Effector memory CD8-positive, alpha-beta T cell (primary cell): Measurements from ENCODE around the gene SET.

ENCODE experiments used
- ATAC-seq: fragments of 150-1000 bp; cut with Tn5 transposase; replicated peaks from 2 replicates; pipeline ENCODE4 v1.10.0; 2021; ENCODE audit warnings: mild to moderate bottlenecking, moderate library complexity
- DNase-seq, 3 experiments: peaks; one replicate each; pipeline ENCODE4 v3.0.0; 2021
- H3K27ac Mint-ChIP-seq, 2 donors: one replicate each; pipeline ENCODE4 v1.8.0; 2022; ENCODE audit warnings: mild to moderate bottlenecking in 2 of 2, mixed read lengths in 2 of 2, moderate library complexity in 2 of 2
- H3K27me3 Mint-ChIP-seq, 2 donors: one replicate each; pipeline ENCODE4 v1.8.0; 2022; ENCODE audit warnings: mixed read lengths in 2 of 2
- H3K36me3 Mint-ChIP-seq: one replicate; pipeline ENCODE4 v1.8.0; 2022; ENCODE audit warnings: mild to moderate bottlenecking, moderate library complexity, mixed read lengths; ENCODE audit not compliant: insufficient read depth
- H3K4me1 Mint-ChIP-seq, 2 donors: one replicate each; pipeline ENCODE4 v1.8.0; 2022; ENCODE audit warnings: low read depth in 2 of 2, mixed read lengths in 2 of 2
- H3K4me3 Mint-ChIP-seq, 2 donors: one replicate each; pipeline ENCODE4 v1.8.0; 2022; ENCODE audit warnings: mild to moderate bottlenecking in 2 of 2, mixed read lengths in 2 of 2, moderate library complexity in 2 of 2
- H3K9me3 Mint-ChIP-seq, 2 donors: one replicate each; pipeline ENCODE4 v1.8.0; 2022; ENCODE audit warnings: mixed read lengths in 2 of 2

Gene SET

DNA sequence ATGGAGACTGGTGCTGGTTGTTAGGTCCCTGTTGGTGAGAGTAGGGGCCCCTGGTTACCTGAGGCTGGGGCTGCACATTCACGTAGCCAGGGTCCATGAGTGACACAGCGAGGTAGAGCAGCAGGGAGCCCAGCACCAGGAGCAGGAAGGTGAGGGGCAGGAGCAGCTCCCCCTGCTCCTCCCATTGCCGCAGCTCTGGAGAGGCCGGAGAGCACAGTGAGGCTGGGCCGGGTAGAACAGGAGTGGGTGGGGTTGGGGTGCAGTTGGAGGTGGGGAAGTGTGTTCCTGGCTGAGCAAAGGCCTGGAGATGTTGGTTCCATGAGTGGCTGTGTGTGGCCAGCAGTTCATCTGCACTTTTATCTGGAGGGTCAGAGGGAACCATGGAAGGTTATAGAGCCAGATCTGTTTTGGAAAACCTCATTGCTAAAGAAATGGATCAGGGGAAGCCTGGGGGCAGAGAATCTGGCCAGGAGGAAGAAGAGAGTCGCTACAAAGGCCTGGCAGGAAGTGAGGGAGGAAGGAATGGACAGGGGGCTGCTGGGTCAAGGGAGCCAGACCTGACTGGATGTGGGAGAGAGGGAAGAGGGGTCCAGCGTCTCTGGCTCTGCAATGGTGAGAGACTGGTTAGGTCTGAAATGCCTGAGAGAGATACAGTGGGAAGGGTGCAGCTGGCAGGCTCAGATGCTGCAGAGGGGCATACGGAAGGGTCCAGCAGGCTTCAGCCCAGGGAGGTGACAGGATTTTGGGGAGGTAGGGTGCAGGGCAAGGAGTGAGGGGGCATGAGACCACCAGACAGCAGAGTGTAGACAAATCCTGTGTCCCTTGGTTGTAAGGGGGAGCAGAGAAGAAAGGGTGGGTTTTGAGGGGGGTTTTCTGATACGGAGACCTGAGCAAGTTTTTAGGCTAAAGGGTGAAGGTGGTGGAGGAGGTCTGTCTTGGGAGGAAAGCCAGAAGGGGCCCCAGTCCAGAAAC, 33.6 kb downstream of the SET start:
- H3K9me3 Mint-ChIP-seq, result no peaks in the 10 kb centered on the region
- ATAC-seq (no peak), DNase-seq (no peak)
- H3K36me3 Mint-ChIP-seq, result peaks cover 16% of the 10 kb centered on the region
- H3K4me1 Mint-ChIP-seq, result peaks cover 21 to 29% of the 10 kb centered on the region in 2 donors
- peak overlapping the region; percentile 91 to 92 for H3K27ac Mint-ChIP-seq
- no peaks in the 10 kb centered on the region for H3K27me3 Mint-ChIP-seq
- peak overlapping the region; percentile 93 to 94 for H3K4me3 Mint-ChIP-seq

DNA sequence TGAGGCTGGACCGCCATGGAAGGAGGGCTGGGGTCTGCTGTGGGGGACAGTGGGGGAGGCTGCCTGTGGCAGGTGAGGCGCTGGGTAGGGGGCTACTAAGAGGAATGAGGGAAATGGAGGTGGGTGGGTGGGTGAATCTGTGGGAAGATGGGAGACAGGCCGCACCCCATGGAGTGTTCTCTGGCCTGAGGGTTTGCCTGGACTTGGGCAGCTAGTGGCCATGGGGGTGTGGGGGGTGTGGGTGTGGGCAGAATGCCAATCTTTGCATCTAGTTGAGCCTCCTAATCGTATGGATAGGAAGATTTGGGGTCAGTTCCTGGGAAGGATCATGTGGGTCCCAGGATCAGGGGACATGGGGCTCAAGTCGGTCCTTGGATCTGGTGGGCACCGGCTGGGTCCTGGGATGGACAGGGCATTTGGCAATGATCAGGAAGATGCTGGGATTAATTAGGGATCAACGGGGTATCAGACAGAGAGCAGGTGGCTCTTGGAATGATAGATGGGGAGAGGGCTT, 34.4 kb downstream of the SET start:
- no peak for ATAC-seq
- Mint-ChIP-seq H3K4me1 (peaks cover 21 to 29% of the 10 kb centered on the region in 2 donors), H3K9me3 (no peaks in the 10 kb centered on the region), H3K27ac (peak overlapping the region; percentile 91 to 92), H3K36me3 (peaks cover 16% of the 10 kb centered on the region), H3K27me3 (no peaks in the 10 kb centered on the region), H3K4me3 (peak overlapping the region; percentile 93 to 94)
- no peak for DNase-seq

DNA sequence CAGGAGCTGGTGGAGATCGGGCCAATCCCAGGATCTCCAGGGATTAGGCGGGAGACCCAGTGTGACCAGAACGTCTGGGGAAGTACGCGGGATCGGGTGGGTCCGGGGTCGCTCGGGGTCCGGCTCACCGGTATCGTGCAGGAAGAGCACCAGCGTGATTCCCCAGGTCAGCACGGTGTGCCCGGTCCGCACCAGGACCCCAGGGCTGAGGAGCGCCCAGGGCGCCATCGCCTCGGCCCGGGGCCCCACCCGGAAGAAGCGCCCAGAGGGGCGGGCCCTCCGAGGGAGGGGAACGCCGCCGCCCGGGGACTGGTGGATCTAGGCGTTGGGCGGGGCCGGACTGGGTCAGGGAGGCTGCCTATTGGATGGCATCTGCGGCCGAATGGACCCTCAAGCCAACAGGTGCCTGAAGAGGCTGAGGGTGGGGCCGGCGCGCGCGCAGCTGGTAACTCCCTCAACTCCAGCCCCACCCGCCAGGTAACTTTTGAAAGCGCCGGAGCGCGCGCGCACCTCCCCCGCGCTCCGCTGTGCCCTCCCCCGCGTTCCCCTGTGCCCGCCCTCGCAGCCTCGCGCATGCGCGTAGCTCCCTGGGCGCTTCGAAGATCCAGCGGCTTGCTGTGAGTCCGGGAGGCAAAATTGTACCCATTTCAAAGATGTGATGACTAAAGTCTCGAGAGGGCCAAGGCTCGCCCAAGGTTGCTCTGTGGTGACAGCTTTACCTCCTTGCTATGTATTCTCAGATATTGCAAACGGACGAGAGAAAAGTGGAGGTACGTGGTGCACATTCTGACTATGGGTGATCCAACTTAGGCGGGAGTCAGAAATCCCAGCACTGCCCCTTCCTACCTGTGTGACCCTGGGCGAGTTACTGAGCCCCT, 35.1 kb downstream of the SET start, which contains the start of gene ZDHHC12:
TSS of gene ZDHHC12 (minus strand) at position 262 of the 878 bp plus-strand sequence. CDS start at position 228, 34 bp downstream.
- Mint-ChIP-seq H3K27ac (peak within 1 kb of the TSS; percentile 91 to 92), H3K4me3 (peak within 1 kb of the TSS; percentile 93 to 94), H3K9me3 (no peaks in the 10 kb centered on the region), H3K4me1 (peaks cover 21 to 29% of the 10 kb centered on the region in 2 donors), H3K36me3 (peaks cover 16% of the 10 kb centered on the region), H3K27me3 (no peaks in the 10 kb centered on the region)
- ATAC-seq (peak; percentile 96), DNase-seq (peak; percentile 96 to 99 (median 98))

DNA sequence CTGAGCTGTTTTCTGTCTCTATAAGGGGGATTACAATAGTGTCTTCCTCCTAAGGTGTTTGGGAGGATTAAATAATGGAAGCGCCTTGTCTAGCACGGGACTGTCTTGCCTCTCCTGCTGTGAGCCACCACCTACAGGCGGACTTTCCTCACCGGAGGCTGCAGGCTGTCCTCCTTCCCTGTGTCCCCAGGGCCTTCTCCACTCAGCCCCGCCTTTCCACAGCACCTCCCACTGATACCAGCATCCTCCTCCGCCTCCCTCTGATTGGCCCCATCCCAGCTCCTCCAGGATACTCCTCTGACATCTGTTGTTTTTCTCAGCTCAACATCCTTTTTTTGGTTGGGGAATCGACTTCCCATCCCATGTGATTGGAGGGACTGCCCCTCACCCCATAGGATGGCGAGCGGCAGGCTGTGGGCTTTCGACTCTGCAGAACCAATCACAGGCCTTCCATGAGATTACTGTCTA, 35.8 kb downstream of the SET start:
- no peaks in the 10 kb centered on the region for H3K27me3 Mint-ChIP-seq
- H3K27ac Mint-ChIP-seq, result peak overlapping the region; percentile 91 to 92
- H3K36me3 Mint-ChIP-seq, result peaks cover 13% of the 10 kb centered on the region
- H3K9me3 Mint-ChIP-seq, result no peaks in the 10 kb centered on the region
- peak overlapping the region; percentile 93 to 94 for H3K4me3 Mint-ChIP-seq
- ATAC-seq (peak; percentile 7), DNase-seq (peak in 1 of 3 experiments; percentile 21)
- peaks cover 24 to 29% of the 10 kb centered on the region in 2 donors for H3K4me1 Mint-ChIP-seq

DNA sequence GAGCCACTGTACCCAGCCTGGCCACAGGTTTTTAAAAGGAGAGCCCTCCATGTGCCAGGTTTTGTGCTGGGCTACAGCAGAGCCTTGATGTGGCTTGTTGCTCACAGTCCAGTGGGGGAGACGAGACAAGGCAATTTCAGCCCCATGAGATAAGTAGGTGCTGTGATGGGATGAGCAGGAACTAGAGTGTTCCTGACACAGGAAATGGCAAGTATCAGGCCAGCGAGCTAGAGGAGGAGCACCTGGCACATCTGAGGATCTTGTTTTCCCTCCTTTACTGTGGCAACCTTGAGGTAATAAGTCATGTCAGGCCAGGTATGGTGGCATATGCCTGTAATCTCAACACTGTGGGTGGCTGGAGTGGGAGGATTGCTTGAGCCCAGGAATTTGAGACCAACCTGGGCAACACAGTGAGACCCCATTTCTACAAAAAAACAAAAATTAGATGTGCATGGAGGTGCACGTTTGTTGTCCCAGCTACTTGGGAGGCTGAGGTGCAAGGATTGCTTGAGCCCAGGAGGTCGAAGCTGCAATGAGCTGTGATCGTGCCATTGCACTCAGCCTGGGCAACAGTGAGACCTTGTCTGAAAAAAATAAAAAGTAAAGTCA, 38.7 kb downstream of the SET start:
- peaks cover 17% of the 10 kb centered on the region for H3K36me3 Mint-ChIP-seq
- no peaks in the 10 kb centered on the region for H3K27me3 Mint-ChIP-seq
- ATAC-seq (no peak), DNase-seq (no peak)
- no peak overlapping the region for H3K4me3 Mint-ChIP-seq
- H3K27ac Mint-ChIP-seq, result no peak overlapping the region
- H3K4me1 Mint-ChIP-seq, result peaks cover 21% of the 10 kb centered on the region in 2 donors
- H3K9me3 Mint-ChIP-seq, result no peaks in the 10 kb centered on the region

DNA sequence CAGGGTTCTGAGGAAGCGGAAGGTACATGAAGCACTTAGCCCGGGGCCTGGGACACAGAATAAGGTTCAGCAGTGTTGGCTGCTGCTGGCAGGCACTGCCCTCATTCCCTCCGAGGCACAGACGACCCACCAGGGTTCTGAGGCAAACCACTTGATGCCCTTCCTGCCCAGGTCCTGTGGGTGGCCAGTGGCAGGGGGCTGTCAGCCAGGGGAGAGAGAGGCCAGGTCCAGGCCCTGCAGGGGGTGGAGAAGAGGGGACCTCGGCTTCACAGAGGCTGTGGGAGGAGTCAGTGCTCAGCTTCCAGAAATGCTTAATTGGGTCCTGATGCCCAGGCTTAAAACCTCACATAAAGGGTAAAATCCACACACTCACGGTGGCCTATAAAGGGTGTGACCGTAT, 39.3 kb downstream of the SET start:
- no peak for ATAC-seq
- H3K4me1 Mint-ChIP-seq, result peaks cover 16% of the 10 kb centered on the region in 2 donors
- no peaks in the 10 kb centered on the region for H3K9me3 Mint-ChIP-seq
- no peak overlapping the region for H3K4me3 Mint-ChIP-seq
- no peak for DNase-seq
- H3K36me3 Mint-ChIP-seq, result peaks cover 17% of the 10 kb centered on the region
- H3K27ac Mint-ChIP-seq, result no peak overlapping the region
- no peaks in the 10 kb centered on the region for H3K27me3 Mint-ChIP-seq

DNA sequence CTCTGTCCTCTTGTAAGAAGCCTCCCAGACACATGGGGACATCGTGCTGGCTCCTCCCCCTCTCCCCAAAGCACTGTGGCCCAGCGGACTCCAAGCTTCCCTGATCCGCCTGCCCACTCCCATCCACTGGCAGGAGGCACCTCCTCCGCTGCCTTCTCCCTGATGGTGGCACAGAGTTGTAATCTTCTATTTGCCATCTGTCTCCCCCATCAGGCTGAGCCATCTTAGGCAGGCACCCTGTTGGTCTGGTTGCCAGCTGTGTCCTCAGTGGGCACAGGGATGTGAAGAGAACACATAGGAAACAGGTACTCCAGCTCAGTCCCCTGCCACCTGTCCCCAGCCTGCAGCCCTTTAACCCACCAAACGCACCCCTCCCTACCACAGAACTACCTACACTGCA, 40.3 kb downstream of the SET start:
- Mint-ChIP-seq H3K4me1 (peaks cover 11% of the 10 kb centered on the region in 2 donors), H3K9me3 (no peaks in the 10 kb centered on the region), H3K4me3 (no peak overlapping the region), H3K36me3 (peaks cover 15% of the 10 kb centered on the region), H3K27ac (peak overlapping the region in 1 of 2 donors; percentile 9), H3K27me3 (no peaks in the 10 kb centered on the region)
- DNase-seq (no peak), ATAC-seq (no peak)

DNA sequence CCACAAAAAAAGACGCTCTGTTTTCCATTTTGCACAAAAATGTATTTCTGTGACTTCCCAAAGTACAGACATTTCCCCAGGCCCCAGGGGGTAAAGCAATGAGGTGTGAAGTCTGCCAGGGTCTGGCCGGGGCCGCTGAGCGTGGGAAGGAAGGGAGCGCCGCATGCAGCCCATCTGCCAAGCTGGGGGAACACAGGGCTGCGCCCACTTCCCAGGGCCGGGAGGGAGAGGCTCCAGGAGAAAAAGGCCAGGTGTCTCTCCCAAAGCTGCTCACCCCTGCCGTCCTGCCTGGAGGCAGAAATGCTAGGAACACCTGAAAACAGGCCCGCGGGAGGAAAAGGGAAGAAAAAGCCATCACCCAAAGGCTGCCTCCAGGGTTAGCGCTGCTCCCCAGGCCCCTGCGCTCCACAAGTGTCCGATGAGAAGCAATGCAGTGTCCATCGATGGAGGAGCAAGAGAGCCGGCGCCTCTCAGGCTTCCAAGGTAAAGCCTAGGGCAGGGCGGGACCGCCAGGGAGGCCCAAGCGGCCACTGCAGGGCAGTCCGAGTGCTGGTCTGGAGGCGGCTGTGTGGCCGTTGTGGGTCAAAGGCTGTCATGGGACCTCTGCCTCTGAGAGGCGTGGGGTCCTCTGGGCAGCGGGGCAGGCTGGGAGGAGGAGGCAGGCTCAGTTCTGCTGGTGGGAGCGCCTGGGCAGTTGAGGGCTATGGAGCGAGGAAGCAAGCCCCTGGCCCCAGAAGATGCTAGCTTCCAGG, 40.9 kb downstream of the SET start:
- DNase-seq (no peak), ATAC-seq (no peak)
- H3K27me3 Mint-ChIP-seq, result no peaks in the 10 kb centered on the region
- no peaks in the 10 kb centered on the region for H3K9me3 Mint-ChIP-seq
- peaks cover 17% of the 10 kb centered on the region for H3K36me3 Mint-ChIP-seq
- H3K4me3 Mint-ChIP-seq, result no peak overlapping the region
- H3K27ac Mint-ChIP-seq, result peak overlapping the region in 1 of 2 donors; percentile 9
- H3K4me1 Mint-ChIP-seq, result peaks cover 4 to 7% of the 10 kb centered on the region in 2 donors

DNA sequence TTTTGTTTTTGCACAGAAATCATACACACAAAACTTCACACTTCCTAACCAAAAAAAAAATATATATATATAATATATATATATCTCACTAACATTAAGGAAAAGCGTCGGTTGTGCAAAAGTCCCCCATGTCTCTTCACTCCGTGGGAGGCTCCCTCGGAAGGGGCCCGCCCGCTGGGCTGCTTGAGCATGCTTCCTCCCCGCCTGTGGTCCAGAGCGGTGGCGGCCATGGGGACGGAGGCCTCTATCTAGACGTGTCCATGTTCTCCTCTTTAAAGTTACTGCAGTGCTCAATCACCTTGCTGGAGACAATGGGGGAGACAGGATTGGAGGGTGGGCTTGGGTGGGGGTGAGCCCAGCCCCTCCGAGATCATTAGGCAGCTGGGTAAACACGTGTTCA, 42.1 kb downstream of the SET start:
- H3K4me3 Mint-ChIP-seq, result no peak overlapping the region
- ATAC-seq (no peak), DNase-seq (no peak)
- H3K4me1 Mint-ChIP-seq, result peaks cover 3 to 7% of the 10 kb centered on the region in 2 donors
- H3K36me3 Mint-ChIP-seq, result peaks cover 19% of the 10 kb centered on the region
- H3K27me3 Mint-ChIP-seq, result no peaks in the 10 kb centered on the region
- no peak overlapping the region for H3K27ac Mint-ChIP-seq
- H3K9me3 Mint-ChIP-seq, result no peaks in the 10 kb centered on the region

DNA sequence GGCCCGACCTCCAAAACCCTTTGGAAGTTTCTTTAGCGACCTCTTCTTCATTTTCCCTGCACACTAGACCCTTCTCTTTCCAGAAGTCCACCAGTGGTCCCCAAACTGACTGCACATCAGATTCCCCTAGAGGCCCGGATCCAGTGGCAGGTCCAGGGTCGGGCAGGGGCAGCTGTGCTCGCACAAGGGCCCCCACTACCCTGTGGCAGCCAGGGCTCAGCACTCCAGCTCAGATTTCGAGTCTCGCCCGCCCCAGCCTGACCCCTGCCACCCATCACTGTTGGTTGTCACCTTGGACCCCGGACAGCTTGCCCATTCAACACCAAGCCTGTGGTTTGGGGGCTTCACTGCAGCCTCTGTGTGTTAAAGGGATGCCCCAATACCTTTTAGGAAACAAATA, 42.7 kb downstream of the SET start:
- H3K27me3 Mint-ChIP-seq, result no peaks in the 10 kb centered on the region

DNA sequence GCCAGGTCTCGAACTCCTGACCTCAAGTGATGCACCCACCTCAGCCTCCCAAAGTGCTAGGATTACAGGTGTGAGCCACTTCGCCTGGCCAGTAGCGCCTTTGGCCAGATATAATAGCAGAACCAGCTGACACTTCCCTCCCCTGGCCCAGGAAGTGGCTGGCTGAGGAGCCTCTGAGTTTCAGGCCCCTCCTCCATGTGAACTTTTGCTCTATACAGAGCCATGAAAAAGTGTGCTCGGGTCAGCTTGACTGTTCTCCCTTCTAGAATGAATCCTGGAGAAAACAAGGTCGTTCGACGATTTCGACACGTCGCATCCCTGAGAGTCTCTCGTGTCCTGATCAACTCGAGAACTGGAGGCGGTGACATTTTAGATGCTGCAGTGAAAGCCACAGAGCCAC, 43.6 kb downstream of the SET start:
- Mint-ChIP-seq H3K9me3 (no peaks in the 10 kb centered on the region), H3K4me3 (no peak overlapping the region), H3K4me1 (peaks cover 2 to 7% of the 10 kb centered on the region in 2 donors), H3K36me3 (peaks cover 27% of the 10 kb centered on the region), H3K27ac (no peak overlapping the region), H3K27me3 (no peaks in the 10 kb centered on the region)
- DNase-seq (no peak), ATAC-seq (no peak)

More for the DNA sequence above, 42.7 kb downstream of the SET start:
- H3K4me1 Mint-ChIP-seq, result peaks cover 3 to 7% of the 10 kb centered on the region in 2 donors
- no peak overlapping the region for H3K27ac Mint-ChIP-seq
- DNase-seq, result no peak
- ATAC-seq, result no peak
- no peak overlapping the region for H3K4me3 Mint-ChIP-seq
- peaks cover 22% of the 10 kb centered on the region for H3K36me3 Mint-ChIP-seq
- no peaks in the 10 kb centered on the region for H3K9me3 Mint-ChIP-seq

DNA sequence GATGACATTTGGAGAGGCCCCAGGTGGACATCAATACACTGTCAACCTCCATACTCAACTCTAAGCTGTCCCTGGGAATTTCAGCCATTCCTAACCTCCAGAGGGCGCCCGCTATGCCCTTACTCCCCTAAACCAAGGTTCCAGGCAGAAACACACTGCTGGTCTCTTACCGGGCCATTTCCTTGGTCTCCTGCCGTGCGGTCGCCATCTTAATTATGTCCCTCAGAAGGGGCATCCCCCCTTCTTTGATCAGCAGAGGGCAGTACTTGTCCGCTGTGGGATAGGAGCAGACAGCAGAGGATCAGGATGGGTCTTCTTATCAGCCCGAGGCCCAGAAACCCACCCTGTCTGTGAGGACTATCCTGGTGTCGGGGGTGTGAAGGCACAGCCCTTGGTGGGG, 44.2 kb downstream of the SET start:
- peaks cover 2 to 7% of the 10 kb centered on the region in 2 donors for H3K4me1 Mint-ChIP-seq
- ATAC-seq (no peak), DNase-seq (no peak)
- no peaks in the 10 kb centered on the region for H3K27me3 Mint-ChIP-seq
- H3K9me3 Mint-ChIP-seq, result no peaks in the 10 kb centered on the region
- peaks cover 27% of the 10 kb centered on the region for H3K36me3 Mint-ChIP-seq
- H3K27ac Mint-ChIP-seq, result no peak overlapping the region
- no peak overlapping the region for H3K4me3 Mint-ChIP-seq
